ENCODE data around the gene EXOC6B.

The EXOC6B gene

DNA sequence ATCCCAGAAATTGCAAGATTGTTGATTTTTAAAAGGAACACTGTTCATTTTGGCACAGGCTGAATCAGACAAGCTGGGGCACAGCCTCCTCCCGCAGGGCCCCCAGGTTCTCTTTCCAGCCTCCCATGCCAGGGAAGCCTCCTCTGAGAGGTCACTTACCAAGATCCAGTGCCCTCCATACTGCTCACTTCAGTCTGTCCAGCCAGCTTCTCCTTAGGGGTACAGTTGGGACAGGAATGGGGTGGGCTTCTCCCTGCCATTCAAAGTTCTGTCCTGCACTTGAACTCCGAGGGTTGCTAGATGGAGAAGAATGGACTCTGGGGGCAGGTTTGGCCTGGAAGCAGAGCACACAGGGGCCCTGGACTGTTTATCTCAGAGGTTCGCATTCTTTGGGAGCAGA is 670.7 kb downstream of the EXOC6B start:
- no peak for DNase-seq

DNA sequence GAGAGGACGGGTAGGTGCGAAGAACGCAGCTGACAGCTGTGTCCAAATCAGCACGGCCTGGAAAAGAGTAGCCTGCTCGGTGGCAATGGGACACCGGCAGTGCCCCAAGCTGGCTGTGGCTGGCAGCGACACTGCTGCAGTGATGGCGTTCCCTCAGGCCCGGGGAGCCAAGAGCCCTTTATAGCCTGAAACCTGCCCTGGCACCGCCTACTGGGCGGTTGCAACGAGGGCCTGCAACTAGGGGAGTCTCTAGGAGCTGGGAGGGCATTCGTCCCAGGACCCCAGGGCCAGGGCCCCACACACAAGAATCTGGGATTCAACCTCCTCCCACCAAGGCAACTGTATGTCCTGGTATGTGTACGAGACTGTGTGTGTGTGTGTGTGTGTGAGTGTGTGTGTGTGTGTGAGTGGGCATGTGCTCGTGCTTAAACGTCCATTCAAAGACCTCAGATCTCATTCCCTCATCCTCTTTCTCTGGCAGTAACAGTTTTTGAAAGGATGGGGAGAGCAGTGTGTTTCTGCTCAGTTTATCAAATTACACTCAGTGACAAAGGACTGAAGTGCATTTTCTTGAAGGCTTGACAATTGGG is 671.4 kb downstream of the EXOC6B start:
- no peak for DNase-seq

DNA sequence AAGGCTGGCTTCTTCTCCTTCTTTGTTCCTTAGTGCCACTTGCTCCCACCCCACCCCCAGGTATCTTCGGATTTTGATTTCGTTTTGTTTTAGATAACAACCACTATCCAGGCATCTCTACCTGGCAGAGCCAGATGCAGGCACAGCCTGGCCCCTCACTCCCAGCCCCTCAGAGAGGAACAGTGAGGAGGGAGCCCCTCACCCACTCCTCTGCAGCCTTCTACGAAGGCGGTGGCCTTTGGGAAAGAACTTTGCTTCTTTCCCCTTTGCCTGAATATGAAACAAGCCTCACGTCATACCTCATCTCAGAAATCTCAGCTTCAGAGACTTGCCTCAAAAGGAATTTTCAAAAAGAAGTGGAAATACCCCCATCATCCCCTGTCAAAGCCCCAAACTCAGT is 671.9 kb downstream of the EXOC6B start:
- DNase-seq = no peak

DNA sequence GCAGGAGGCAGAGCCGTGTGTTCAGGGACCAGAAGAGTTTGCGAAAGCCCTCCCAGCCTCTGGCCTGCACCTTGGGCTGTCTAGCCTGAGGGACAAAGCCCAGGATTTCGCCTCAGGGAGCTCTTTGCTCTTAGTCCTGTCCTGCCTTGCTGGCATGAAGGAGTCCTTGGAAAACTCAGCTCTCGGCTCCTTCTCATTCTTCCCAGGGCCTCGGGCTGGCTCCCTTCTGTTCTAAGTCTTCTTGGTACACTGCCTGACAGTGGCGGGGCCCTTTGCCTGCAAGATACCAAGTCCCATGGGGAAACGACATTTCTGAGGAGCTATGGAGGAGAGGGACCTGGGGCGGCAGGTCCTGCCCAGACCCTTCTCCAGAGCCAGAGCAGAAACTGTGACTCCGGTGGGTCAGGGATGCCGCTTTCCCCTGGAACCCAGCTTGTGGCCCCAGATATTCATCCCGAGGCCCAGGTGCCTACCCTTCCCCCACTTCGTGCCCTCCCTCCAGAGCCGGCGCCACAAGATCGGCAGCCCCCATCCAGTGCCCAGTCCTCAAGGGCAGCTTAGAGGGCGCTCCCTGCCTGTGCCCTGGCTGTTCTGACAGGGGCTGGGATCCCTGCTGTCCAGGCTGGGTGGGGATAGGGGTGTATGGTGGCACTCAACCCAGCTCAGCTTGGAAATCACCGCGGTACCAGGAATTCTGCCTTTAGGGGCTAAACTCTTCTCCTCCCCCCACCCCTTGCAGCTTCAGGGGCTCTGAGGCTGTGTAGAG is 672.6 kb downstream of the EXOC6B start:
- DNase-seq = no peak

DNA sequence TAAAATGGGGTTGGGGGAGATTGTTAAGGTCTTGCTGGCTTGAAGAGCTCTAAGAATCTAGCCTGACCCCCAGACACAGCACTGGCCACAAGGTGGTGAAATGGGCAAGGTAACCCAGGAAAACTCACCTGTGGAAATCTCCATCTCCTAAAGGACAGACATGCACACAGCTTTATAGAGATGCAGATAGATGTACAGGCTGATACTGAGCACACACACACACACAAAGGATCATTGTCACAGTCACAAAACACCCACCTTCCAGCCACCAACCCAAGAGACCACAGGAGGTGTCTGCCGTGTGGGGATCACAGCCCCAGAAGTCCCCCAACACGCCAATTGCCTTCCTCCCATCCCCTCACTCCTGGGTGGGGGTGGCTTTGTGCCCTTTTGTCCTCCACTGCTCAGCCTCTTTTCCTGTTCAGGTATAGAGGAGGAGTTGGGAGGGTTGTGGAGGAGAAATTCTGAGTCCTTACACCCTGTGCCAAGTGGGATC is 674.9 kb downstream of the EXOC6B start:
- DNase-seq = no peak

DNA sequence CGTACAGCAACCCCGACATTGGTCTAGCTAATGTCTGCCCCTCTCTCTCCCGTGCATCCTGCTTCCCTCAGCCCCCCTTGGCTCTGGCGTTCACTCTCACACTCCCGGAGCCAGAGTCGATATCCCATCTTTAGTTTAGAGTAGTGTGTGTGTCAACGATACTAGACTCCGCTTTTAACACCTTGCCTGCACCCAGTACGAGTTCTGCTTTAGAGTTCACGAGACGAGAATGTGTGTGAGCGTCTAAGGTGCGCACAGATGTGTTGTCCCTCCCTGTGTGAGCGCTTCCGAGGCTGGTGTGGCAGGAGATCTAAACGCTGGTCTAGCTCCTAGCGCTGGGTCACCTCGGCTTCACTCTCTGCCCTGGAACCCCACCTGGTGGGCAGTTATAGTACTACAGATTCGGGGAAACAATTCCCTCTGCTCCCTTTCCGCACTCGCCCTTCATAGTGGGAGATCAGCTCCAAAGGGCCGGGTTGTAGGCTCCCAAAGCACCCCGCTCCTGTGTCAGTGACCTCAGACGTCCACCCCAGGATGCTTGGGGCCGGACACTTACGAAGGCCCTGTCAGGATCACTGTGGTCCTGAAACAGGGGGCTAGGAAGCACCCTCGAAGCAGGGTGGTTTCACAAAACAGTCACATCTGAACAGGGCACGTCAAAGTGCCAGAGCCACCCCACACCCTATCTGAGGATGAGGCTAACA is 675.5 kb downstream of the EXOC6B start:
- DNase-seq = peak; percentile 72

DNA sequence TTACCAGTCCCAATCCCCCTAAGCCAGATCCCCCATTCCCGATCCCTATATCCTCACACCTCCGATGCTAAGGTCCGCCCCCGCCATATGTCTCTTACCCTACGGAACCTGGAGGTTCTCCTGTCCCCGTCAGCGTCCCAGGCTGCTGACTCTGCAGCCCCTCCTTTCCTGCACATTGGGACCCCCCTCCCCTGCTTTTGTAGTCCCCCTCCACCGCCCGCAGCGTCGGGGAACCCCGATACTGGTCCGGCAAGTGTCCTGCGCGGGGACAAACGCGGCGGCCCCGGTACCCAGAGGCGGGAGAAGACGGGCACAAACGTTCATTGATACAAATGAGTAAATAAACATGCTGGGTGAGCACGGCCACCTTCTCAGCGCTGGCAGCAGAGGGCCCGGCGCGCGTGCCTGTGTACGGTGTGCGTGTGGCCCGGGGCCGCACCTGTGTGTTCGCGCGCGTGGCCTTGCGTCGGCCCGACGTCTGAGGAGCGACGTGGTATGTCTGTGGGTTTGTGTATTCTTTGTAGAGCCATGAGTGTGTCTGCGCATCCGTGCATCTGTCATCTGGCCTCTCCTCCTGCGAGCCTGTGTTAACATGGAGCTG is 676.2 kb downstream of the EXOC6B start:
- no peak for DNase-seq

DNA sequence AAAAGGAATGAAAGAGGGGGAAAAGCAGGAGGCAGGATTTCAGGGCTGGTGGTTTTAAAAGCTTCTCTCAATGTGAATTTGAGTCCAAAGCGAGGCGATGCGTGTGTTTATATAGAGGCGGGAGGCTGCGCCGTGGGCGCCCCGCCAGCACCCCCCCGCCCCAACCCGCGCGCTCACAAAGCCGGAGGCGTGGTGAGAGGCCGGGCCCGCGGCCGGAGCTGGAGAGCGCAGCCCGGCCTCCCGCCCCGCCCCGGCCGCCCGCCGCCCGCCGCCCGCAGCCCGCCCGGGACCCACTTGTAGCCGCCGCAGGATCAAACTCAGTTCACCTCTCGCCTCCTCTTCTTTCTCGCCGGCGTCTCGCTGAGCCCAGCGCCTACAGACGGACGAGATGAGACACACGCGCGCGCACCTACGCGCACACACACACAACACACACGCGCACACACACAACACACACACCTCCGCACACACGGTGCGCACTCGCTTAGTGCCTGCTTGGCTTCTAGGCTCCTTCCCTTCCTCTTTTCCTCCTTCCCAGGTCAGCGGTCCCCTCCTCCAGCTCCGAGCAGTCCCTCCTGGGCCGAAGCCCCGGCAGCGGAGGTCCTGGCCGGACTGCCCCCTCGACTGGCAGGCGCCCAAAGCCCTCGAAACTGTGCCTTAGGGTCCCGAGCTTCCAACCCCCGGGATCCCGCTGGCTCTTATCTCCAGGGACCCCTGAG is 676.8 kb downstream of the EXOC6B start:
- DNase-seq = no peak

DNA sequence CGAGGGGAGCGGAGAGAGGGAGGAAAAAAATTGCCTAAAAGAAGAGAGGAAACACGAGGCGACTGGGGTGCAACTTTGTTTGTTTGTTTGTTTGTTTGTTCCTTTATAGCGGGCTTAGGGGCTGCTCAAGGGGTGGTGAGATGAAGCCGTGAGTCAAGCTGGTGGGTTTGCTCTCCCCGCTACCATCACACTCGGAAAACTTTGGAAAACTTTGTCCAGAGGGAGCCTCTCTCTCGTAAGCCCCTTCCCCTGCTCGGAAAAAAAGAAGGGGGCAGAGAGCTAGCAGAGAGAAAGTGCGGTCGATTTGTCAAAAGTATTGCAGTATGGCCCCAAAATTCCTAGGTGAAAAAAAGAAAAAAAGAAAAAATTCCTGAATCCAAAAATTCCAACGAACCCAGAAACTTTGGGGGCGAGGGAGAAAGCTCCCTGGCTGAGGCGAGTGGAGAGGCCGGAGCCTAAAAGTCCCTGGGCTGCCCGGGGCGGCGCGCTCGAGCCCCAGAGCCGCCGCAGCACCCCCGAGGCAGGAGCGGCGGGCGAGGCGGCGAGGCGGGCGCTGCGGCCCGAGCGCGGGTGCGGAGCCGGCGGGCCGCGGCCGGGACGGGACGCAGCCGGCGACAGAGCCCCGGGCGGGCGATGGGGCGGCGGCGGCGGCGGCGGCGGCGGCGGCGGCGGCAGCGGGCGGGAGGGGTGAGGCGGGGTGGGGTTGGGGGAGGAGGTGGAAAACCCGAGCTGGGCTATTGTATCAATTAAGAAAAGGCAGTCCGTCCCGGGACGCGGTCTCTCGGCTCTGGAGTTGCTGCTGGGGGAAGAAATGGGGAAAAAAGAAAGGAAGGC is 677.6 kb downstream of the EXOC6B start:
- no peak for DNase-seq

DNA sequence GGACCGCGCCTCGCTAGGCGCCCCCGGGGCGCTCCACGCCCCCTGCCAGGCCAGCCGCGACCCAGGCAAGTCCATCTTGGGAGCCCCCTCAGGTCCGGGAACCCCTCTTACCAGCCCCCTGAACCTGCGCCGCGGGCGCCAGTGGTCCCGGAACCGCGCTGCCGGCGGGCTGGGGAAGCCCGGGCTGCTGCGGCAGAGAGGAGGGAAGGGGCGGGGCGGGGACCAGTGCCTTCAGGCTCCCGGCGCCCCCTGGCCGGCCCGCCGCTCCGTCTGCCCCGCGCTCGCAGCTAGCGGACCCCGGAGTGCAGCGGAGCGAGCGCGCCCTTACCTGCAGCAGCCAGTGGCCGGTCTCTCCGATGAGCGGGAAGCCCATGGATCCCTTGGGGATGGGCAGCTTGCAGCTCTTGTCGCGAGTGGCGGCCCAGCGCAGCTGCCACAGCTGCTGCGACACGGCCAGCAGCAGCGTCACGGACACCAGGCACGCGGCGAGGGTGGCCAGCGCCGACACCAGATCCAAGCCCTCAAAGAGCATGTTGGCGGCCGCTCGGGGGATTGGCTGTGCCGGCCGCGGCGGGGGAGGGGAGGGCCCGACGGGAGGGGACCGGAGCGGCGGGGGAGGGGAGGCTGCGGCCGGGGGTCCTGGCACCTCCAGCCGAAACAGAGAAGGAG is 678.4 kb downstream of the EXOC6B start, which contains the start of gene CYP26B1:
CYP26B1 (minus strand) TSS at position 560 of the 669 bp plus-strand sequence; CDS start at position 532, 28 bp downstream.
- no peak for DNase-seq

DNA sequence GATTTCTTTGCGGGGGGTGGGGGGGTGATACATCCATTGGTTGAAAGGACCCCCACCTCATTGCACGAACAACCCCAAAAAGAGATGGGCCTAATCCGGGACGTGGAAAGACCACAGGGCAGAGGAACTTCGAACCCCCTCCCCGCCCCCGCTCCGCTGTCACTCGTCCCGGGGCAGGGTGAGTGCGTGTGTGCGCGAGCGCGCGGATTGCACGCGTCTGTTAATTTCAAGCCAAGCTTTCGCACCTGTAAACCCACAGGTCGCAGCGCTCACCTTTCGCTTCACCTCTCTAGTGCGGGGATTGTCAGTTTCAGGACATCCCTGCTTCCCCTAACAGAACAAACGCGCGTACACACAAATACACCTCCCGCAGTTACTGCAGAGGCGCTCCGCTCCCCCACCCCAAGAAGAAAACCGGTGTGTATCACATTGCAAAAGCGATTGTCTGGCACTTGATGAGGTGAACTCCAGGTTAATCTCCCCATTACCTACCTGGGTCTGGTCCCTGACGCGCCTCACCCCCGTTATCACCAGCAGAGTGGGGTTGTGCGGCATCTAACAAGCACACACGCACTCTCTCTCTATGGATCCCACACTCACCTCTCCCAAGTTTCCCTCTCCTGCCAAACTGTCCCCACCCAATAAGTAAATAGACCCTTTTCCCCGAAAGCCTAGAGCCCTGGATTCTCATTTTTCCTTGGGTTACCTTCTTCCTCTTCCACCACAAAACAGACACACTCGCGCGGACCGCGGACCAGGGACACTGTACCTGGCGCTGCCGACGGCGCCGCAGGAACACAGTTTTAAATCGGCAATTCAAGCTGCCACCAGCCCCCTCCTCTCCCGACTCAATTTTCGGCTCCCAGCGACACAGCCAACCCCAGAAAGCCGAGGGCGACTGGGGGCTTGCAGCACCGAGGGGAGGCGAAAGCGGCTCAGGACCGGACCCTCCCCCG is 679.2 kb downstream of the EXOC6B start:
- DNase-seq = no peak

DNA sequence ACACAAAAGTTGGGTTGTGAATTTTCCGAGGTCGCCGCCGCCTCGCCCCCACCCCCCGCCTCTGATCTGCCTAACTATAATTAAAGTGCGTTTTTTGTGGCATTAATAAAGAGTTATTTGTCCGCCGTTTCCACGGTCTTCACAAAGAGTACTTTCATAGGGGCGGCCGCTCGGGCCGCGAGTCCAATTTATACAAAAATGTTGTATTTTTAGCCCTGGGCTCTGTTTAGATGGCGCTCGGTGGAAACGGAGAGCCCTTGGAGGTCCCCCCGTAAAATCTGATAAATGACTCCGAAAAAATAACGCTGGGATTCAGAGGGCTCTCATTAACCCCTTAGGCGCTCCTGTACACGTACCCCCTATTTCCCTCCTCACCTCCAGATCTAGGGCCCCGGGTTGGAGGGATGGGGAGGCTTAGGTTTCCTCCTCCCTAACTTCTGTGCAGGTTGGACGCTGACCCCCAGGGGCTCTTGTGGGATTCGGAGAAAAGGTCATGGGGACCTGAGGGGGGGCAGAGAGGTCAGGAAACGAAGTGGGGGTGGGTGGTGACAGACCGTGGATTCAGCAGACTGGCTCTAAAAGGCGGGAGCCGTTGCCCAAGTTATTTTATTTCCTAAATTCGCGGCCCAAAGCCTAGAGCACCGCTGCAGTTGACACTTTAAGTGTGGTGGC is 680.0 kb downstream of the EXOC6B start:
- DNase-seq = no peak

DNA sequence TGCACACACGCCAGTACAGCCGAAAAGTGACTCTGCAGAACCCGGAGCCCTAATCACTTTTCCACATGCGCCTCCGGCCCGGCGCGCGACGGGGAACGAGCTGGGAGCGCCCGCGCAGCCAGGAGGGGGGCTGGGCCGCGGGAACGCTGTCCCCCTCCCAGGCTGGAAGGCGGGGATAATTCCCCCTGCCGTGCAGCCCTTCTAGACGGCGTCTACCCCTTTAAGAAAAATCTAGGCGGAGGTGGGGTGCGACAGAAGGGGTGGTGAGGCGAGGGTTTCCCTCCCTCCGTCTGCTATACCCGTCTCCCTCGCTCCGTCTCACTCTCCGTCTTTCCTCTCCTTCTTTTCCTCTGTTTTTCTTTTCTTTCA is 680.6 kb downstream of the EXOC6B start:
- DNase-seq = no peak

DNA sequence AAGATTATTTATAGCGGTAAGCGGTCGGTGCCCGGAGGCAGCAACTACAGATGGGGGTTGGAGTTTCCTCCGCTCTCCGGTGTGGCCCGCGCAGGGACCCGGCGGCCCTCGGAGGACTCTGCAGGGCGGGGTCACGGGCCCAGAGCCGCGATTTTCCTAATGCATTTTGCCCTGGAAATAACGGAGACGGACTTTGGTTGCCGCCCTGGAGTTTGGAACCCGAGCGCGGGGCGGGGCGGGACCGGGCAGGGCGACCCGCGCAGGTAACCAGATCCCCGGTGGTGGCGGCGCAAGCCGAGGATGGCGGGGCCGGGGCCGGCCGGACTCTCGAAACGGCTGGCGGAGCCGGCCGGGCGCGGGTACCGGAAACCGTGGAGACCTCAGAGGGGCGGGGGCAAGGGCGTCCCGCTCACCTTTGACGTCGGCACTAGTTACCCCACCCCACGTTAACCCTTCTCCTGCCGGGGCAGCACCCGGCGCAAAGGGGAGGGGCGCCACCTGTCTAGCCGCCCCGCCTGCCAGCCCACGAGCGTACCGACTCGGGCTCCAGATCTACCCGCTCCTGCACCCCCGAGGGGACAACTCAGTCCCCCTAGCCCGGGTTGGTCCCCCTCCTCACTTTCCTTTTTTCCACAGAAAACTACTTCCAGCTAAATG is 681.1 kb downstream of the EXOC6B start:
- DNase-seq = no peak

DNA sequence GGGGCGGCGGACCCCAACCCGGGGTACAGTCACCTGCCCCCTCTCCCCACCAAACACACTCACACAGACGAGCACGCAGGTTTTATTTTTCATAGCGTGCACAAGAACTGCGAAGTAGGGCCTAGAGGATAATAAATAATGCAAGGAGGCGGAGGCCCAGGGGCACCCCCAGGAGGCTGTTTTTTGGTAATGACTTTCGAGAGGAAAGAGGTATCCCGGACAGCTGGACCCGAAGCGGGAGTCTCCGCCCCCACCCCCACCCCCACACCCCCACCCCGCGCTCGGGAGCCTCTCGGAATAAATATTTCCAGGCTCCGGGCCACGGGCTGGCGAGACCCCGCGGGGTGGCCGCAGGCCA is 681.6 kb downstream of the EXOC6B start:
- DNase-seq = no peak

DNA sequence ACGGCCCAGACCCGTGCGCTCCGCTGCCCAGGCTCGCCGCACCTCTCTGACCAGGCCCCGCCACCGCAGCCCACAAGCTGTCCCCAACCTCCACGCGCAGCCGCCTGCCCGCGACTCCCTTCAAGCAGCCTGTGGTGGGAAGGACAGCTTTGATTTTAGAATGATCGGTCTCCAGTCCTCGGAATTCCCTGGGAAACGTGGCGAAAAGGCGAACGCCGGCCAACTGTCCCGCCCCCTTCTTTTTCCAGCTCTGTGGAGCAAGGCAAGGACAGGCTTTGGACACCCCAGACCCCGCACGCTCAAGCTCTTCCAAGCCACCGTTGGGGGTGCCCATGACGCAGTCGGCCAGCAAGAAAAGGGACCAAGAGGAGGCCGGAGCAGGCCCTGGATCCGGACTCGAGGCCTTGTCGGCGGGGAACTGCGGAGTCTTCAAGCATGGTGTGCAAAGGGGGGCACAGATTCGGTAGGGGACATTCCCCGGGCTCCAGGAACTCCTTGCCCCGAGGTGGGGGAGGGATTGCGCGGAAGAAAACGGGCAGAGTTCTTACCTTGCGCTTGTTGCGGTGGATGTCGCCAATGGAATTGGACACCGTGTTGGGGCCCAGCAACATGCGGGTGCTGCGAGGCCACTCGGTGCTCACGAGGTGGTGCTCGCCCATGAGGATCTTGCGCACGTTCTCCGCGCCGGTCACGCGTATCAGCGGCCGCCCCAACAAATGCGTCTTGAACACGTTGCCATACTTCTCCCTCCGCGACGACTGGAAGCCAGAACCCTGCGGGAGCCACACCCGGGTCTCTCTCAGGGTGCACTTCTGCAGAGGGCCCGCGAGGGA is 682.2 kb downstream of the EXOC6B start:
- no peak for DNase-seq

DNA sequence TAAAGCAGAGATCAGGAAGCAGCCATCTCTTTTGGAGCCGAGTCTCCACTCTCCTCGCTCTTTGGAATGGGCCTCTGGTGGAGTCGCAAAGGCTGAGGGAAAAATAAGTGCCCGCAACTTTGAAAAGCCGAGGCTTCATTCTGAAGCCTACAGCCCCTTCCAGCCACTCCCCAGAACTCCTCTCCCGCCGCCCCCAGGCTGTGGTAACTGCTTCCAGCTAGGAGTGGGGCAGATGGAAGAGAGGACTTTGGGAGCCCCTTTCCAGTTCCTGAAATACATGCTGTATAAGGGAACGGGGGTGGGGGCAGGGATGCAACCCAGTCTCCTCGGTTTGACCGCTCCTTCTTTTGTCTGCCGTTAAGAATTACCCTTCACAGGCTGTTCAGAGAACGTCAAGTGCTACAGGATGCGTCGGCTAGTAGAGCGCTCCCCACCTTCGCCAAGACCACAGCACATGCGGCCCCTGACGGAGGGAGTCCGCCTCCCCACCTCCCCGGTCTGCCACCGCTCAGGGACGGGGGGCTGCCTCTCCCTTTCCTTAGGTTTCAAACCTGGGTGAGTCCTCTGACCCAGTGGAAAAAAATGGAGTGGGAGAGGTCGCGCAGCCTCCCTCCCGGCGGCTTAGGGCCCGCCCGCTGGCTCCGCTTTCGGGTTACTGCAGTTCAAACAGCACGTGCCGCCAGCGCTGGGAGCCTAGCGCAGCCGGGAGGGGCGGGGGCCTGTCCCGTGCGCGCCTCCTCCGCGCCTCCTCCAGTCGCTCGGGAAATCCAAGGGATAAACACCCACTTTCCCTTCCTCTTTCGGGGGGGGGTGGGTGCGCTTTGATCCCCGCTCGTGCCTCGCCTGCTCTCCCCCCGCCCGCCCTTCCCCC is 683.0 kb downstream of the EXOC6B start:
- no peak for DNase-seq

Data from fibroblast of skin of right quadriceps (primary cell).